Measurements from ENCODE around the gene ITIH3. TPM values are rescaled to one million over a fixed set of nuclear protein-coding genes. Genes with fewer than 3 reads are reported as not detected.

The ITIH3 gene
- total and polyA plus RNA-seq, 2 experiments from 2014 or later: 63.3 to 66.9 TPM

- Histone ChIP-seq H3K79me2 (peaks cover 34% of the 10 kb centered on the region), H2AFZ (peak within 1 kb of the TSS; percentile 100), H3K4me3 (peak within 1 kb of the TSS; percentile 99), H3K27me3 (no peaks in the 10 kb centered on the region), H3K4me1 (ENCODE audit: insufficient read depth) (peaks cover 20% of the 10 kb centered on the region), H3K9me2 (replicated peaks; ENCODE audit: insufficient read depth) (no peaks in the 10 kb centered on the region), H3K4me2 (peak within 1 kb of the TSS; percentile 93), H4K20me1 (ENCODE audit: insufficient read depth, poor library complexity, severe bottlenecking) (no peaks in the 10 kb centered on the region), H3K27ac (peak within 1 kb of the TSS; percentile 94), H3K36me3 (replicated peaks; ENCODE audit: insufficient read depth, low read depth) (no peaks in the 10 kb centered on the region), H3K9me3 (ENCODE audit: low read depth) (no peaks in the 10 kb centered on the region)
- peak; percentile 97 for DNase-seq (ENCODE audit: low spot score)
- TF ChIP-seq CTCF (IDR thresholded peaks at IDR 0.05; ENCODE audit: poor library complexity): peak; percentile 12
- no peak for TF ChIP-seq EZH2phosphoT487 (IDR thresholded peaks at IDR 0.05; ENCODE audit: low read depth, severe bottlenecking, unreplicated experiment)
- WGBS (ENCODE audit: low lambda C conversion rate, missing lambda C conversion rate): 2% methylated on average over 42 of the region's 67 CpGs
These were observed 23.9 kb upstream of the ITIH3 start, which contains the start of gene NEK4 for GRCh38 chr3:52770496-52771333. NEK4 (minus strand) TSS chr3:52770940; CDS start chr3:52770746, 194 bp downstream.

GRCh38 chr3:52771334-52771681 is 23.3 kb upstream of the ITIH3 start:
- 53% methylated on average over 5 of the region's 5 CpGs for WGBS (ENCODE audit: low lambda C conversion rate, missing lambda C conversion rate)

GRCh38 chr3:52771702-52772101 is 22.9 kb upstream of the ITIH3 start:
- peak overlapping the region; percentile 93 for H3K4me2 ChIP-seq
- TF ChIP-seq CTCF (IDR thresholded peaks at IDR 0.05; ENCODE audit: poor library complexity) (no peak), EZH2phosphoT487 (IDR thresholded peaks at IDR 0.05; ENCODE audit: low read depth, severe bottlenecking, unreplicated experiment) (no peak)
- no peak overlapping the region for H3K4me3 ChIP-seq
- no peaks in the 10 kb centered on the region for H3K9me3 ChIP-seq (ENCODE audit: low read depth)
- no peaks in the 10 kb centered on the region for H3K36me3 ChIP-seq (replicated peaks; ENCODE audit: insufficient read depth, low read depth)
- H3K4me1 ChIP-seq (ENCODE audit: insufficient read depth): peaks cover 30% of the 10 kb centered on the region
- peaks cover 34% of the 10 kb centered on the region for H3K79me2 ChIP-seq
- WGBS (ENCODE audit: low lambda C conversion rate, missing lambda C conversion rate): 90% methylated on average over 10 of the region's 10 CpGs
- H3K27ac ChIP-seq: peak overlapping the region; percentile 94
- no peak for DNase-seq (ENCODE audit: low spot score)
- no peaks in the 10 kb centered on the region for H4K20me1 ChIP-seq (ENCODE audit: insufficient read depth, poor library complexity, severe bottlenecking)
- no peaks in the 10 kb centered on the region for H3K27me3 ChIP-seq
- no peaks in the 10 kb centered on the region for H3K9me2 ChIP-seq (replicated peaks; ENCODE audit: insufficient read depth)
- peak overlapping the region; percentile 100 for H2AFZ ChIP-seq

More at GRCh38 chr3:52771334-52771681, 23.3 kb upstream of the ITIH3 start:
- no peaks in the 10 kb centered on the region for H3K27me3 ChIP-seq
- no peak for DNase-seq (ENCODE audit: low spot score)
- peaks cover 26% of the 10 kb centered on the region for H3K4me1 ChIP-seq (ENCODE audit: insufficient read depth)
- H3K9me3 ChIP-seq (ENCODE audit: low read depth): no peaks in the 10 kb centered on the region
- no peaks in the 10 kb centered on the region for H4K20me1 ChIP-seq (ENCODE audit: insufficient read depth, poor library complexity, severe bottlenecking)
- H3K4me3 ChIP-seq: peak overlapping the region; percentile 99
- H2AFZ ChIP-seq: peak overlapping the region; percentile 100
- peak overlapping the region; percentile 94 for H3K27ac ChIP-seq
- H3K36me3 ChIP-seq (replicated peaks; ENCODE audit: insufficient read depth, low read depth): no peaks in the 10 kb centered on the region
- peak overlapping the region; percentile 93 for H3K4me2 ChIP-seq
- peaks cover 34% of the 10 kb centered on the region for H3K79me2 ChIP-seq
- TF ChIP-seq EZH2 (IDR thresholded peaks at IDR 0.05; ENCODE audit: borderline replicate concordance) (no peak), CTCF (IDR thresholded peaks at IDR 0.05; ENCODE audit: poor library complexity) (no peak), EZH2phosphoT487 (IDR thresholded peaks at IDR 0.05; ENCODE audit: low read depth, severe bottlenecking, unreplicated experiment) (no peak)
- H3K9me2 ChIP-seq (replicated peaks; ENCODE audit: insufficient read depth): no peaks in the 10 kb centered on the region
